ENCODE results near the gene MTTP. TPM values are rescaled to one million over a fixed set of nuclear protein-coding genes. Genes with fewer than 3 reads are reported as not detected.

Gene MTTP
- total RNA-seq, 3 donors from 2014 or later: 0.64 TPM; not detected in 2

DNA sequence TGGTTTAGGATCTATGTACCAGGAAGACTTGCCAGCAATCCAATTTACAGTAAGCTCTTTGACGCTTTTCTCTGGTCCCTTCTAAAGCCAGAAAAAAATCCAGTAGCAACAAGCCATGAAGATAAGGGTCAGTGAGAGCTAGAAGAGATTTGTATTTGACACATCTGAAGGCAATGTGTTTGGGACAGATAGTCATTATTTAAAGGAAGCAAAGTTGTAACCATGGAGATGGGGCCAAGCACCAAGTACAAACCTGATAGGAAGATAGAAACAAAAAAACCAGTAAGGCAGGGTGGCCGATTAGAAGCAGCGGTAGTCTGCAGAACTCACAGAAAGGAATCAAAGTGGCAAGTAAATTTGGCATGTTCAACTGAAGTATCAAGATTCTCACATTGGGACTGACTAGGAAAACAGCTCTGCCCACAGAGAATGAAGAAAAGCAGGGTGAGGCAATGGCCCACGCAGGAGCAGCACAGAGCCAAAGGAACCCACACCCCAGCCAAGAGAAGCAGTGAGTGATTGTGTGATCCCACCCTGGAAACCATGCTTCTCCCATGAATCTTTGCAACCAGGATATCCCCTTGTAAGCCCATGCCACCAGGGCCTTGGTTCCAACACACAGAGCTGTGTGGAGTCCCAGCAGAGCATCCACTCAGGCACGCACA lies 95.9 kb downstream of the MTTP start:
- intact Hi-C loops (cut with DNase I; ENCODE audit: low total_unique reads): no loop called here
- no peak for DNase-seq (ENCODE audit: low spot score in 2 of 2)
- TF ChIP-seq CTCF (IDR thresholded peaks at IDR 0.05): no peak
- TF ChIP-seq POLR2AphosphoS5 (IDR thresholded peaks at IDR 0.05): no peak
- TF ChIP-seq POLR2A (IDR thresholded peaks at IDR 0.05): no peak
- Histone ChIP-seq H3K4me3 (no peak overlapping the region), H3K27ac (no peak overlapping the region), H3K9me3 (peaks cover 6 to 25% of the 10 kb centered on the region in 2 donors), H3K36me3 (no peaks in the 10 kb centered on the region), H3K4me1 (no peaks in the 10 kb centered on the region), H3K27me3 (no peaks in the 10 kb centered on the region)

Other genes with a start within 250 kb of the MTTP start
- 10 to 100 TPM in 2 of 3 donors, 1 to 10 TPM in 1; 8.8 to 50.1 (median 31.8) TPM for gene ADH1C, start 222.1 kb upstream of the MTTP start, total RNA-seq
- gene ADH7, start 139.5 kb upstream of the MTTP start, total RNA-seq: not detected
- gene C4orf17, start 63.8 kb upstream of the MTTP start, total RNA-seq: not detected
- 1 to 10 TPM; 5.2 to 7.8 (median 7.2) TPM for gene TRMT10A, start 10.8 kb upstream of the MTTP start, total RNA-seq
- not detected for gene C4orf54, start 83.0 kb downstream of the MTTP start, total RNA-seq
- 10 to 100 TPM in 1 of 3 donors, 1 to 10 TPM in 2; 2.7 to 10.2 (median 4.9) TPM for gene DAPP1, start 242.0 kb downstream of the MTTP start, total RNA-seq

Measured in breast epithelium (tissue), 4 donors.